Fibroblast of mammary gland (primary cell): ENCODE measurements around the gene DCC.

Experiments
- DNase-seq: peaks from one replicate; pipeline ENCODE4 v3.0.0-alpha.2; 2010; ENCODE audit warnings: low read depth
- H3K4me3 ChIP-seq: 2 replicates; pipeline ENCODE4 v1.5.1; 2011; ENCODE audit warnings: low read depth, mild to moderate bottlenecking, low read length, moderate library complexity; ENCODE audit not compliant: control insufficient read depth
- TF ChIP-seq, protein P1 (sequence below): conservative IDR thresholded peaks from 2 replicates; pipeline ENCODE4 v1.5.1; 2011; ENCODE audit warnings: low read depth, low read length, inconsistent platforms; ENCODE audit not compliant: control insufficient read depth, insufficient read depth

DCC gene

DNA sequence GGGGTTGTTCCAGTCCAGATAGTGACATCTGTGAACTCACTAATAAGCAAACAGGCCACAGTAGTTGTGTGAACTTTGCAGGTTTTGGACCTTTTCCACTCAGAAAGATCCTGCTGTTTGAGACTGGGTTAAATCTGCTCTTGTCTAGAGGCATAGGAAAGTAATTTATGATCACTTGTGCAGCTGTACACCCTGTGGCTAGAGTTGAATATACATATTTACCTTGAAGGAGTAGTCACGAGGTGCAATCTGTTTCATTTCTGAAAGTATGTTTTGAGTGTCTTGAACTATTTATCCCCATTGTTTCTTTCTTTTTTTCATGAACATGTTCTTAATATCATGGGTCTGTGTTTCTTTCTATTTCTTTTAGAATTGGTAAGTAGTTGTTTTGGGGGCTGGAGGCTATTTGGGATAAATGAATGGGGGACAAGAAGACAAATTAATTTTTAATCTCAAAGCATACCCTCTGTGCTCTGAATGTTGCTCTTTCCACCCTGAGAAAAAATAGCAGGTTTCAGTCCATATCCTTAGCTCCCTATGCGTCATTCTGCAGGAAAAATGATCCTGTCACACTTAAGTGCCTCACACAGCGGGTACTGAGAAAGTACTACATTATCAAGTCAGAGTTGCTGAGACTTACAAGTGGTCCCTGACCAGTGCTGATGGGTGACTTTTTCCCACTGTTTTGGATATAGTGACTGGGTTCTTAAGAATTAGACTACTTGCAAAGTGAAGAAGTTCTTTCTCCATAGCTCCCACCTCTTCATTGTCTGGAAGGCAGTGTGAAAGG is 28.2 kb downstream of the DCC start:
- no peak overlapping the region for H3K4me3 ChIP-seq
- DNase-seq: no peak
- TF ChIP-seq, protein P1, sequence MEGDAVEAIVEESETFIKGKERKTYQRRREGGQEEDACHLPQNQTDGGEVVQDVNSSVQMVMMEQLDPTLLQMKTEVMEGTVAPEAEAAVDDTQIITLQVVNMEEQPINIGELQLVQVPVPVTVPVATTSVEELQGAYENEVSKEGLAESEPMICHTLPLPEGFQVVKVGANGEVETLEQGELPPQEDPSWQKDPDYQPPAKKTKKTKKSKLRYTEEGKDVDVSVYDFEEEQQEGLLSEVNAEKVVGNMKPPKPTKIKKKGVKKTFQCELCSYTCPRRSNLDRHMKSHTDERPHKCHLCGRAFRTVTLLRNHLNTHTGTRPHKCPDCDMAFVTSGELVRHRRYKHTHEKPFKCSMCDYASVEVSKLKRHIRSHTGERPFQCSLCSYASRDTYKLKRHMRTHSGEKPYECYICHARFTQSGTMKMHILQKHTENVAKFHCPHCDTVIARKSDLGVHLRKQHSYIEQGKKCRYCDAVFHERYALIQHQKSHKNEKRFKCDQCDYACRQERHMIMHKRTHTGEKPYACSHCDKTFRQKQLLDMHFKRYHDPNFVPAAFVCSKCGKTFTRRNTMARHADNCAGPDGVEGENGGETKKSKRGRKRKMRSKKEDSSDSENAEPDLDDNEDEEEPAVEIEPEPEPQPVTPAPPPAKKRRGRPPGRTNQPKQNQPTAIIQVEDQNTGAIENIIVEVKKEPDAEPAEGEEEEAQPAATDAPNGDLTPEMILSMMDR: no peak

DNA sequence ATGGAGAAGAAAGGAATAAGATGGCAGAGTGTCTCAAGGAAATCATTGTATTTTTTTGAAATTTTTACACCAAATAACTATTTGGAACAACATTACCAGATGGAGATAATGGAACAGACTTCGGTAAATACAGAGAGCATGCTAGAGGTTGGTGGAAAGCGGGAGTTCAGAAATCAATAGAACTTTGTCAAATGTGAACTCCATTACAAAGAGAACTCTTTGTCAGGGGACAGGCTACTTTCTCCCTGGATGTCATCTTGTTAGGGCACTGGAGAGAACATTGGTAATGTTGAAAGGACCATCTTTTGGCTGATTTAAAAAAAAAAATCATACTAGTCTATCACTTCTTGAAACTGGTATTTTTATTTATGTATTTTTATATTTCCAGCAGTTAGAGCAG is 30.8 kb downstream of the DCC start:
- TF ChIP-seq, protein P1: no peak
- no peak overlapping the region for H3K4me3 ChIP-seq
- no peak for DNase-seq

DNA sequence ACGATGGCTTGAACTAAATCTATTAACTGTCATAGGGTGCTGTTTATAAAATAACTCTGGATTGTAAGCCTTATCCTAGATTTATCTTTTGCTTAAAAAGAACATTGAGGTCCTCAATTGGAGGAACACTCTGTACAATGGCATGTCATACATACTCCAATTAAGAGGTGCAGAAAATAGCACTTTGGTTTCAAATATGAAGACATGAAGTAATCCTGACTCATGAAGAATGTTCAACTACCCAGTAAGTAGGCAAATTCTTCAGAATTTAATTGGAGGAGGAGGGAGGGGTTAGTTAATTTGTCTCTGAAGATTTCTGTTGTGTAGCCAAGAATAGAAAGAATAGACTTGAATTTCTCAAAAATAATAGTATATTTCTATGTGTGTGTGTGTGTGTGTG is 36.1 kb downstream of the DCC start:
- H3K4me3 ChIP-seq: no peak overlapping the region
- no peak for DNase-seq
- TF ChIP-seq, protein P1: no peak

DNA sequence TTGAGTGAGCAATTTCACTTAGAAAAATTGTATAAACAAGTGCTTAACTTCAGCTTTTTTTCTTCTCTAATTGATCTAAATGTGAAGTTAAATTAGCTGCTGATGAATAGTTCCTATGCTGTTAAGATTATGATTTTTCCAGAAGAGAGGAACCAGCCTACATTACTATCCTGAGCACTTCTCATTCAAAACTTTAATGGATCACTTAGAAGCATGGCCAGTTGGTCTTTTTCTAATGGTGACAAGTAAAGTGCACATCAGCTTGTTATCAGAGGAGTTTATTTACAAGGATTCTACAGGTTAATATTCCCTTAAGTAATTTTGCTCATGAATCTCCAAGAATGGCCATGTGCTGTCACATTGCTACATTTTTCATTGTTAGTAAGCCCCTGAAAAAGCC is 37.1 kb downstream of the DCC start:
- TF ChIP-seq, protein P1: no peak
- no peak for DNase-seq
- no peak overlapping the region for H3K4me3 ChIP-seq

DNA sequence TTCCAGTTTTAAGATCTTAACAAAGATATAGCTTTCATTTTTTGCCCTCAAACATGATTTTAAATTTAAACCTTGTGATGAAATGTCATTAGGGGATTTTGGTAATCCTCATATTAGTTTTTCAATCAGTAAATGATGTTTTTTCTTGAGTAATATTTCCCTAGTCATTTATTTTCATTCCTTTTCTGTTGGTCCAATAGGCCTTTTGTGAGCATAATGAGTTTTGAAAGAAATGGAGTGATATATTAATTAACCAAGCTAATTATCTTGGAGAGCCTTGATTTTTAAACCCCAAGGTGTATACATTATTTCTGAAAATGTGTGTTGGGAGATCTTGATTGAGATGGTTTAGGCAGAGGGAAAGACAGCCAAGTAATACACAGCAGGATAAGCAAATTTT is 46.3 kb downstream of the DCC start:
- H3K4me3 ChIP-seq: no peak overlapping the region
- no peak for DNase-seq
- TF ChIP-seq, protein P1: no peak

DNA sequence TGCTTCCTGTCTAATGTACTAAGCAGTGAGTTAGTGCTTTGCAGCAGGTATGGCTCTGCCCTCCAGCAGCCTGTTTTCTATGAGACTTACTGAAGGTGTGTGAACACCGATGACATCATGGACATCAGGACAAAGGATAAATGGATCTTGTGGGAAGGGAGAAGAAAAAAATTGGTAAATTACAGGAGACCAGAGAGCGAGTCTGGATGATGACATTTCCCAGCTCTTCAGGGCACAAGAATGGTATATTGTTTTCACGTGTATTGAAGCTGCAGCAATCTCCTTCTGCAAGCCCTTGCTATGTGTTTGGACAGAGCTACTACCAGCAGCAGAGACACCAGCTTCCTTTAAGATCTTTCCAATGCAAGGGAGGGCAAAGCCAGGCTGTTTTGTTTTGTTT is 47.2 kb downstream of the DCC start:
- no peak for DNase-seq
- TF ChIP-seq, protein P1: no peak
- no peak overlapping the region for H3K4me3 ChIP-seq

DNA sequence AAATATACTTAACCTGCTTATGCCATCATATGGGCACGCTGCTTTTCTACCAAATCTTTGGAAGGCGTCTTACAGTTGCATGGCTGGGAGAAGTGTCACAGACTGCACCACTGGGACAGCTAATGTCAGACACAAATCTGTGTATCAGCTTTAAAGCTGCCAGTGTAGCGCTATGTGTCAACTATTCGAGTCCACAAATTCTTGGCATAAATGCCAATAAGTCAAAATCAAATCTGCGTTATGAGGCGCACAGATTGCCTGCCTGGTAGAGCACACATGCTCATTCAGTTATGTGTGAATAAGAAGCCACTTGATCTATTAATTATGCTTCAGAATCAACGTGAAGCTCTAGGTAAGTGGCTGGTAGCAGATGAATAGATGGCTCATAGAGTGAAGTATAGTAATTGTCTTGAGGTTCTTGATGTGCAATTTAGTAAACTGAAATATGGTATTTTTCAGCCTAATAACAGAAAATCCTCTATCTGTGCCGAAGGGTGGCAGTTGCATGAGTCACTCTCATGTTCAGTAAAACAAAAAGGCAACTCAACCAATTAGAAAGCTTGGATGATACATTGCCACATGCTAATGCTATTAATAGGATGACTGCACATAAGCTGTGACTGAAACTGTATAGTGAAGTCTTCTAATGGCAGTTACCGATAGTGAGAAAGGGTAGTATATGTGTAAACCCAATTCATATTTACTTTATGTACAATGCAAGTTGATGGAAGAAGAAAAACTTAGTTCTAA is 52.0 kb downstream of the DCC start:
- DNase-seq: peak; percentile 1
- TF ChIP-seq, protein P1: no peak

More for the DNA sequence above, 52.0 kb downstream of the DCC start:
- H3K4me3 ChIP-seq: no peak overlapping the region
